ENCODE measurements around the gene PARVA. TPM values are rescaled to one million over a fixed set of nuclear protein-coding genes. Genes with fewer than 3 reads are reported as not detected.

PARVA gene
- total RNA-seq, 1 experiment from 2014 or later: 31.5 TPM

- H3K79me2 ChIP-seq (ENCODE audit: low read depth): no peaks in the 10 kb centered on the region
- BruUV-seq (replicated peaks): no TSS peak
- H3K36me3 ChIP-seq (ENCODE audit: low read depth): no peaks in the 10 kb centered on the region
- H3K27ac ChIP-seq: no peak overlapping the region
- ChIA-PET CTCF (no interaction called here), POLR2A (ENCODE audit: unreplicated experiment) (interaction anchor here (0.5 to 0.6 kb wide), 2 partner anchors 240 to 291 kb away, joined by 5 to 7 read pairs; no protein-coding TSS in a partner anchor)
- intact Hi-C loops (cut with micrococcal nuclease; ENCODE audit: unreplicated experiment): no loop called here
- no peaks in the 10 kb centered on the region for H3F3A ChIP-seq (ENCODE audit: insufficient read depth, low read depth)
- no peak for DNase-seq
- H3K9me2 ChIP-seq (ENCODE audit: insufficient read depth): no peaks in the 10 kb centered on the region
- no peaks in the 10 kb centered on the region for H3K9me3 ChIP-seq (ENCODE audit: insufficient read depth, low read depth)
- no peaks in the 10 kb centered on the region for H3K27me3 ChIP-seq (ENCODE audit: insufficient read depth, low read depth)
- no peak overlapping the region for H2AFZ ChIP-seq
- no peaks in the 10 kb centered on the region for H4K20me1 ChIP-seq (ENCODE audit: insufficient read depth)
- no peak overlapping the region for H3K4me2 ChIP-seq
- H3K4me3 ChIP-seq: no peak overlapping the region
- TF ChIP-seq CTCF (conservative IDR thresholded peaks at IDR 0.05) (no peak), EZH2 (IDR thresholded peaks at IDR 0.05; ENCODE audit: low read depth) (no peak)
- no peaks in the 10 kb centered on the region for H3K4me1 ChIP-seq (replicated peaks; ENCODE audit: insufficient read depth)
Observed at GRCh38 chr11:12573707-12574485, 196.5 kb downstream of the PARVA start.

GRCh38 chr11:12577725-12578644, 200.6 kb downstream of the PARVA start:
- H3K4me2 ChIP-seq: no peak overlapping the region

More at GRCh38 chr11:12577725-12578644, 200.6 kb downstream of the PARVA start:
- BruUV-seq (replicated peaks): no TSS peak
- DNase-seq: no peak
- Histone ChIP-seq H3K4me1 (replicated peaks; ENCODE audit: insufficient read depth) (peaks cover 14% of the 10 kb centered on the region), H3F3A (ENCODE audit: insufficient read depth, low read depth) (peaks cover 9% of the 10 kb centered on the region), H3K4me3 (no peak overlapping the region), H3K36me3 (ENCODE audit: low read depth) (no peaks in the 10 kb centered on the region), H3K27ac (no peak overlapping the region), H3K9me2 (ENCODE audit: insufficient read depth) (no peaks in the 10 kb centered on the region), H3K27me3 (ENCODE audit: insufficient read depth, low read depth) (no peaks in the 10 kb centered on the region), H2AFZ (no peak overlapping the region), H3K9me3 (ENCODE audit: insufficient read depth, low read depth) (no peaks in the 10 kb centered on the region), H4K20me1 (ENCODE audit: insufficient read depth) (no peaks in the 10 kb centered on the region), H3K79me2 (ENCODE audit: low read depth) (no peaks in the 10 kb centered on the region)
- intact Hi-C loops (cut with micrococcal nuclease; ENCODE audit: unreplicated experiment): no loop called here
- TF ChIP-seq EZH2 (IDR thresholded peaks at IDR 0.05; ENCODE audit: low read depth) (no peak), CTCF (conservative IDR thresholded peaks at IDR 0.05) (no peak)
- CTCF ChIA-PET: interaction anchor here (0.6 kb wide), 1 partner anchor 87 kb away, joined by 3 read pairs; no protein-coding TSS in a partner anchor
- POLR2A ChIA-PET (ENCODE audit: unreplicated experiment): no interaction called here
